HepG2 (cell line): ENCODE results near the gene KRT16. TPM values are rescaled to one million over a fixed set of nuclear protein-coding genes. Genes with fewer than 3 reads are reported as not detected.

ENCODE experiments used
- ATAC-seq: fragments of 200-7000 bp; cut with Tn5 transposase; 3 replicates; pipeline ENCODE4 v1.9.1; 2020; ENCODE audit warnings: mild to moderate bottlenecking, moderate library complexity
- BruUV-seq: library from RNA; stranded (reverse); fragments of 400-500 nt; replicated peaks from 2 replicates; lab custom pipeline; 2021; lab: Mats Ljungman, UMichigan
- CTCF ChIA-PET: fragments of 300-600 bp; formaldehyde crosslinking; extraction: SDS; loops from one replicate; lab custom pipeline; 2021; ENCODE audit warnings: low total read pairs, inconsistent platforms, low intra/inter-chr PET ratio; lab: Yijun Ruan, JAX
- POLR2A ChIA-PET: fragments of 350-600 bp; sonication (Branson Sonifier 250); formaldehyde crosslinking; loops from one replicate; lab custom pipeline; 2020; ENCODE audit warnings: antibody characterized with exemption, inconsistent platforms; lab: Yijun Ruan, JAX
- DNase-seq: peaks from one replicate; pipeline ENCODE4 v3.0.0-alpha.2; 2015; ENCODE audit warnings: low spot score
- FAIRE-seq: peaks from 3 replicates; lab custom pipeline; 2011; peaks lifted over from hg19 to GRCh38; lab: Jason Lieb, UNC
- H2AFZ ChIP-seq: one replicate; pipeline ENCODE4 v1.6.1; 2011; ENCODE audit warnings: low read length, inconsistent platforms
- H3K27ac ChIP-seq: fragments of 300-600 bp; 3 replicates; pipeline ENCODE4 v1.8.0; 2011; ENCODE audit warnings: mixed run types, mild to moderate bottlenecking, mixed read lengths, low read length, inconsistent platforms; ENCODE audit not compliant: insufficient read depth; ENCODE audit errors: extremely low read length
- H3K27me3 ChIP-seq, 2 experiments: fragments of 200-600 bp in 1 of 2; 2 replicates in 1 of 2; 3 replicates in 1 of 2; pipeline versions ENCODE4 v1.6.0 to v1.8.0; 2011; ENCODE audit warnings: low read length in 2 of 2, mild to moderate bottlenecking in 2 of 2, moderate library complexity in 2 of 2, inconsistent platforms in 1 of 2; ENCODE audit not compliant: insufficient read depth in 2 of 2, control insufficient read depth in 1 of 2
- H3K36me3 ChIP-seq, 2 experiments: fragments of 200-600 bp in 1 of 2; replicated peaks in 1 of 2; 2 replicates in 1 of 2; 3 replicates in 1 of 2; pipeline versions ENCODE4 v1.5.1 to v1.8.0; 2011; ENCODE audit warnings: low read length in 2 of 2, inconsistent platforms in 1 of 2; ENCODE audit not compliant: insufficient read depth in 2 of 2, control insufficient read depth in 1 of 2
- H3K4me1 ChIP-seq: 2 replicates; pipeline ENCODE4 v1.5.1; 2012; ENCODE audit warnings: low read length, inconsistent platforms; ENCODE audit not compliant: insufficient read depth
- H3K4me2 ChIP-seq: 2 replicates; pipeline ENCODE4 v1.6.0; 2011; ENCODE audit warnings: low read depth, low read length, inconsistent platforms
- H3K4me3 ChIP-seq, 3 experiments: fragments of 200-600 bp in 1 of 3; sonication (generic), shearing (Covaris generic) in 1 of 3; replicated peaks in 1 of 3; 2 replicates each; pipeline ENCODE4 v1.5.1; 2011 to 2016; ENCODE audit warnings: low read length in 3 of 3, inconsistent platforms in 2 of 3, low read depth in 2 of 3, mild to moderate bottlenecking in 2 of 3, control low read depth in 1 of 3, mixed read lengths in 1 of 3; ENCODE audit not compliant: insufficient read depth in 1 of 3
- H3K79me2 ChIP-seq: one replicate; pipeline ENCODE4 v1.6.1; 2011; ENCODE audit warnings: low read length, inconsistent platforms; ENCODE audit not compliant: insufficient read depth
- H3K9ac ChIP-seq: 2 replicates; pipeline ENCODE4 v1.6.0; 2011; ENCODE audit warnings: mild to moderate bottlenecking, low read depth, low read length, inconsistent platforms; ENCODE audit not compliant: insufficient read depth
- H3K9me3 ChIP-seq: 2 replicates; pipeline ENCODE4 v1.5.1; 2012; ENCODE audit warnings: mild to moderate bottlenecking, low read length
- H4K20me1 ChIP-seq: 2 replicates; pipeline ENCODE4 v1.6.0; 2011; ENCODE audit warnings: inconsistent platforms, mild to moderate bottlenecking, low read length, moderate library complexity; ENCODE audit not compliant: insufficient read depth
- HNF4A ChIP-seq: sonication (generic); formaldehyde crosslinking; IDR thresholded peaks from 2 replicates; pipeline ENCODE4 v1.4.0; 2020; ENCODE audit warnings: missing genetic modification reagents
- HOXA7 ChIP-seq: sonication (generic); formaldehyde crosslinking; IDR thresholded peaks from 2 replicates; pipeline ENCODE4 v1.8.1; 2022; ENCODE audit warnings: mild to moderate bottlenecking, missing genetic modification reagents, moderate library complexity
- IKZF4 ChIP-seq: sonication (generic); formaldehyde crosslinking; IDR thresholded peaks from 2 replicates; pipeline ENCODE4 v1.5.1; 2020; ENCODE audit warnings: borderline replicate concordance, mild to moderate bottlenecking, low read depth, missing genetic modification reagents; ENCODE audit errors: not compliant biosample characterization
- IRF2 ChIP-seq: IDR thresholded peaks from 2 replicates; pipeline ENCODE4 v1.6.1; 2018; ENCODE audit warnings: missing genetic modification reagents, missing compliant biosample characterization
- MBNL3 ChIP-seq: fragments of 250-450 bp; sonication (Bioruptor Pico); conservative IDR thresholded peaks from 2 replicates; pipeline ENCODE4 v1.8.0; 2022; ENCODE audit warnings: mild to moderate bottlenecking, inconsistent platforms
- WGBS: methylation state at CpG from one replicate; pipeline ENCODE4 v1.1.6; 2017; ENCODE audit warnings: low lambda C conversion rate; 5-methylcytosine and 5-hydroxymethylcytosine counted together
- in situ Hi-C: cut with HindIII; loops from 2 replicates; pipeline ENCODE4 v1.10.0; 2017; ENCODE audit warnings: low pct_unique_long_range_greater_than_20kb; ENCODE audit not compliant: extremely low pct_ligation_motif_present
- intact Hi-C: fragments of 100-400 bp; cut with micrococcal nuclease; formaldehyde crosslinking; loops from one replicate; pipeline ENCODE4 v1.10.0; 2022; ENCODE audit not compliant: unreplicated experiment
- polyA plus RNA-seq, 8 experiments: library from polyadenylated mRNA; depleted of rRNA in 3 of 8; stranded (reverse) in 7 of 8; unstranded in 1 of 8; fragments of >200 nt; fragmentation: Illumina TruSeq in 4 of 8; extraction: Trizol in 4 of 8; gene quantifications; 2 replicates each; pipeline versions ENCODE4 v1.2.1 to v1.2.3, GENCODE V29; 2011 to 2016; ENCODE audit warnings: low read depth in 4 of 8, missing spikeins in 1 of 8, mixed read lengths in 1 of 8; ENCODE audit not compliant: insufficient read depth in 1 of 8
- total RNA-seq, 5 experiments: library from RNA; depleted of rRNA; stranded (reverse); fragments of >200 nt; fragmentation: Illumina TruSeq; extraction: Trizol; gene quantifications; 2 replicates each; pipeline ENCODE4 v1.2.3, GENCODE V29; 2016; ENCODE audit warnings: low read depth in 1 of 5
- TF ChIP-seq, protein P1 (sequence below): IDR thresholded peaks from 2 replicates; pipeline ENCODE4 v1.6.1; 2016; ENCODE audit warnings: missing biosample characterization, missing genetic modification reagents, low read depth
- TF ChIP-seq, protein P2 (sequence below), 2 experiments: sonication (generic) in 1 of 2; formaldehyde crosslinking in 1 of 2; IDR thresholded peaks; 2 replicates each; pipeline versions ENCODE4 v1.4.0 to v1.6.1; 2016 to 2020; ENCODE audit warnings: borderline replicate concordance in 1 of 2, low read depth in 1 of 2, mild to moderate bottlenecking in 1 of 2, missing genetic modification reagents in 1 of 2
- TF ChIP-seq, protein P3 (sequence below): IDR thresholded peaks from 2 replicates; pipeline ENCODE4 v1.6.1; 2016

KRT16 gene
- total and polyA plus RNA-seq, 2 of the 13 experiments (the other 11 are each of a cell fraction or from before 2014, with no cell fraction given), result not detected

DNA sequence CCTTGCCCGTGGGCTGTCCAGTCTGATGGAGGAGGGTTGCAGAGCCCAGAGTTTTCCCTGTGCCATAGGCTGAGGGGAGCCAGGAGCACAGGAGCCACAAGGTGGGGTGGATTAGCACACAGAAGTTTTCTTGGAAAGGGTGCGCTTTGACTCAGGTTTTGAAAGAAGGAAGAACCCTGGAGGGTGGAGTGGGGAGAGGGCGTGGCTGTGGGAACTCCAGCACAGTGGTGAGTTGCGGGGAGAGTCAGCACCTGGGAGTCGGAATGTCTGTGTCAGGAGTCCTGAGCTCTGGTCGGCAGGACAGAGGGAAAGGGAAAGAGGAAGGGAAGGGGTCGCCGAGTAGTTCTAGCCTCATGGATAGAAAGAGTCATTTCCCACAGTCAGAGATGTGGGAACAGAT, 17.0 kb downstream of the KRT16 start:
- POLR2A ChIA-PET, result no interaction called here

DNA sequence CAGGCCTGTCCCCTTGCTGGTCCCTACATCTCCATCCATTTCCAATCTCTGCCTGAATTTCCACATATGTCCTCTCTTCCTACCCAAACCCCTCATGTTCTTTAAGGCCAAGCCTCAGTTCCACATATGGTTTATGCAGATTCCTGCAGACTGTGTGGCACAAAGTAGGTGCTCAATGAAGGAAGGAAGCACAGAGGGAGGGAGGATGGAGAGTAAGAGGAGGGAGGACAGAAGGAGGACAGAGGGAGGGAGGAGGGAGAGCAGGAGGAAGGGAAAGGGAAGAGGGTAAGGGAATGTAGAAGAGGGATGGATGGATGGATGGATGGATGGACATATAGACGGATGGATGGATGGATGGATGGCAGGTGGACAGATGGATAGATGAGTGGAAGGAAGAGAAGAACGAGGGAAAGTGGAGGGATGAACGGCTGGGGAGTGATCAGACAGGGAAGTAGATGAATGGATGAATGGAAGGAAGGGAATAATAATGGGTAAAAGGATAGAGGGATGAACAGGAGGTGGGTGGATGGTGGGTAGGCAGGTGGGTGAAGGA, 18.1 kb downstream of the KRT16 start:
- Histone ChIP-seq H3K4me2 (no peak overlapping the region), H2AFZ (no peak overlapping the region), H3K79me2 (no peaks in the 10 kb centered on the region), H3K36me3 (no peaks in the 10 kb centered on the region), H3K9ac (no peak overlapping the region), H3K4me3 (no peak overlapping the region), H3K9me3 (no peaks in the 10 kb centered on the region), H4K20me1 (no peaks in the 10 kb centered on the region), H3K27ac (no peak overlapping the region), H3K27me3 (peaks cover 4 to 36% of the 10 kb centered on the region in 2 experiments; a peak in 3 of 5 replicates), H3K4me1 (no peaks in the 10 kb centered on the region)
- intact Hi-C loops (loop anchor here (10.0 kb wide), 1 partner anchor 70 kb away; no protein-coding TSS in a partner anchor), in situ Hi-C loops (no loop called here)
- no TSS peak for BruUV-seq
- POLR2A ChIA-PET, result no interaction called here
- DNase-seq, result no peak
- CTCF ChIA-PET, result no interaction called here
- ATAC-seq, result no peak
- 0% methylated on average over 3 of the region's 3 CpGs for WGBS
- no peak for FAIRE-seq
- TF ChIP-seq HOXA7 (no peak), HNF4A (no peak), IRF2 (CRISPR knock-in tag) (no peak), IKZF4 (no peak)
- TF ChIP-seq, protein P1, sequence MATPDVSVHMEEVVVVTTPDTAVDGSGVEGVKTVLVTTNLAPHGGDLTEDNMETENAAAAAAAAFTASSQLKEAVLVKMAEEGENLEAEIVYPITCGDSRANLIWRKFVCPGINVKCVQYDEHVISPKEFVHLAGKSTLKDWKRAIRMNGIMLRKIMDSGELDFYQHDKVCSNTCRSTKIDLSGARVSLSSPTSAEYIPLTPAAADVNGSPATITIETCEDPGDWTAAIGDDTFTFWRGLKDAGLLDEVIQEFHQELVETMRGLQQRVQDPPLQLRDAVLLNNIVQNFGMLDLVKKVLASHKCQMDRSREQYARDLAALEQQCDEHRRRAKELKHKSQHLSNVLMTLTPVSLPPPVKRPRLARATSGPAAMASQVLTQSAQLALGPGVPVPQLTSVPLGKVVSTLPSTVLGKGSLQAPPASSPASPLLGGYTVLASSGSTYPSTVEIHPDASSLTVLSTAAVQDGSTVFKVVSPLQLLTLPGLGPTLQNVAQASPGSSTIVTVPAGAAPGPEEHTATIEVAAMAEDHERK, result no peak
- TF ChIP-seq, protein P2, sequence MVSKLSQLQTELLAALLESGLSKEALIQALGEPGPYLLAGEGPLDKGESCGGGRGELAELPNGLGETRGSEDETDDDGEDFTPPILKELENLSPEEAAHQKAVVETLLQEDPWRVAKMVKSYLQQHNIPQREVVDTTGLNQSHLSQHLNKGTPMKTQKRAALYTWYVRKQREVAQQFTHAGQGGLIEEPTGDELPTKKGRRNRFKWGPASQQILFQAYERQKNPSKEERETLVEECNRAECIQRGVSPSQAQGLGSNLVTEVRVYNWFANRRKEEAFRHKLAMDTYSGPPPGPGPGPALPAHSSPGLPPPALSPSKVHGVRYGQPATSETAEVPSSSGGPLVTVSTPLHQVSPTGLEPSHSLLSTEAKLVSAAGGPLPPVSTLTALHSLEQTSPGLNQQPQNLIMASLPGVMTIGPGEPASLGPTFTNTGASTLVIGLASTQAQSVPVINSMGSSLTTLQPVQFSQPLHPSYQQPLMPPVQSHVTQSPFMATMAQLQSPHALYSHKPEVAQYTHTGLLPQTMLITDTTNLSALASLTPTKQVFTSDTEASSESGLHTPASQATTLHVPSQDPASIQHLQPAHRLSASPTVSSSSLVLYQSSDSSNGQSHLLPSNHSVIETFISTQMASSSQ (IDR thresholded peaks at IDR 0.05; ENCODE audit: low read depth), result no peak
- TF ChIP-seq, protein P2 (CRISPR knock-in tag; IDR thresholded peaks at IDR 0.05; ENCODE audit: borderline replicate concordance), result no peak

More for the DNA sequence above, 17.0 kb downstream of the KRT16 start:
- H3K79me2 ChIP-seq, result no peaks in the 10 kb centered on the region
- FAIRE-seq, result no peak
- CTCF ChIA-PET, result no interaction called here
- no peak overlapping the region for H3K27ac ChIP-seq
- TF ChIP-seq, protein P3, sequence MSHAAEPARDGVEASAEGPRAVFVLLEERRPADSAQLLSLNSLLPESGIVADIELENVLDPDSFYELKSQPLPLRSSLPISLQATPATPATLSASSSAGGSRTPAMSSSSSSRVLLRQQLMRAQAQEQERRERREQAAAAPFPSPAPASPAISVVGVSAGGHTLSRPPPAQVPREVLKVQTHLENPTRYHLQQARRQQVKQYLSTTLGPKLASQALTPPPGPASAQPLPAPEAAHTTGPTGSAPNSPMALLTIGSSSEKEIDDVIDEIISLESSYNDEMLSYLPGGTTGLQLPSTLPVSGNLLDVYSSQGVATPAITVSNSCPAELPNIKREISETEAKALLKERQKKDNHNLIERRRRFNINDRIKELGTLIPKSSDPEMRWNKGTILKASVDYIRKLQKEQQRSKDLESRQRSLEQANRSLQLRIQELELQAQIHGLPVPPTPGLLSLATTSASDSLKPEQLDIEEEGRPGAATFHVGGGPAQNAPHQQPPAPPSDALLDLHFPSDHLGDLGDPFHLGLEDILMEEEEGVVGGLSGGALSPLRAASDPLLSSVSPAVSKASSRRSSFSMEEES (CRISPR knock-in tag), result no peak
- TF ChIP-seq MBNL3 (CRISPR knock-in tag), result no peak
- H2AFZ ChIP-seq, result no peak overlapping the region
- peaks cover 4 to 32% of the 10 kb centered on the region in 2 experiments; a peak in 3 of 5 replicates for H3K27me3 ChIP-seq
- no peaks in the 10 kb centered on the region for H4K20me1 ChIP-seq
- no peak overlapping the region for H3K9ac ChIP-seq
- no peak overlapping the region for H3K4me3 ChIP-seq
- intact Hi-C loops (loop anchor here (10.0 kb wide), 1 partner anchor 69 kb away; no protein-coding TSS in a partner anchor), in situ Hi-C loops (no loop called here)
- ATAC-seq, result no peak
- H3K4me2 ChIP-seq, result no peak overlapping the region
- H3K36me3 ChIP-seq, result no peaks in the 10 kb centered on the region
- BruUV-seq, result no TSS peak
- WGBS, result 30% methylated on average over 8 of the region's 8 CpGs
- H3K4me1 ChIP-seq, result no peaks in the 10 kb centered on the region
- H3K9me3 ChIP-seq, result no peaks in the 10 kb centered on the region
- no peak for DNase-seq
